Upper lobe of left lung (tissue), 6 donors: ENCODE measurements around the gene CIB4. TPM values are rescaled to one million over a fixed set of nuclear protein-coding genes. Genes with fewer than 3 reads are reported as not detected.

ENCODE experiments used
- ATAC-seq, 2 donors: fragments of 200-7000 bp; cut with Tn5 transposase; one replicate each; pipeline ENCODE4 v1.9.1; 2022; ENCODE audit warnings: mild to moderate bottlenecking in 2 of 2, moderate library complexity in 2 of 2; ENCODE audit not compliant: low FRiP score in 2 of 2
- DNase-seq, 2 donors: peaks; one replicate each; pipeline ENCODE4 v3.0.0-alpha.2; 2019 to 2020
- H3K27ac ChIP-seq, 4 donors: fragments of 200-600 bp; sonication (generic); one replicate each; pipeline ENCODE4 v1.5.1; 2016 to 2019
- H3K27me3 ChIP-seq, 4 donors: fragments of 200-600 bp; sonication (generic); one replicate each; pipeline ENCODE4 v1.5.1; 2017 to 2019
- H3K36me3 ChIP-seq, 4 donors: fragments of 200-600 bp; sonication (generic); one replicate each; pipeline ENCODE4 v1.5.1; 2016 to 2019
- H3K4me1 ChIP-seq, 4 donors: fragments of 200-600 bp; sonication (generic); one replicate each; pipeline ENCODE4 v1.5.1; 2018 to 2019
- H3K4me3 ChIP-seq, 4 donors: fragments of 200-600 bp; sonication (generic); one replicate each; pipeline ENCODE4 v1.5.1; 2017 to 2019; ENCODE audit warnings: mild to moderate bottlenecking in 2 of 4, moderate library complexity in 1 of 4
- H3K9me3 ChIP-seq, 4 donors: fragments of 200-600 bp; sonication (generic); one replicate each; pipeline ENCODE4 v1.5.1; 2018 to 2019
- CTCF ChIP-seq, 6 experiments: fragments of 450-650 bp in 4 of 6; fragments of 200-600 bp in 2 of 6; sonication (generic) in 2 of 6; IDR thresholded peaks; one replicate each; pipeline ENCODE4 v1.5.1; 2016 to 2019; ENCODE audit warnings: antibody characterized with exemption in 6 of 6
- EP300 ChIP-seq, 4 donors: sonication (generic); formaldehyde crosslinking; IDR thresholded peaks; one replicate each; pipeline ENCODE4 v1.5.1; 2017; ENCODE audit warnings: antibody characterized with exemption in 4 of 4, control low read depth in 2 of 4
- POLR2A ChIP-seq, 4 donors: fragments of 450-650 bp; IDR thresholded peaks; one replicate each; pipeline ENCODE4 v1.5.1; 2016 to 2017; ENCODE audit warnings: antibody characterized with exemption in 4 of 4, mild to moderate bottlenecking in 2 of 4
- POLR2AphosphoS5 ChIP-seq, 2 donors: sonication (generic); formaldehyde crosslinking; IDR thresholded peaks; one replicate each; pipeline ENCODE4 v1.5.1; 2017; ENCODE audit warnings: antibody characterized with exemption in 2 of 2
- WGBS, 2 donors: methylation state at CpG; one replicate each; pipeline ENCODE4 v1.1.5; 2017 to 2018; 5-methylcytosine and 5-hydroxymethylcytosine counted together
- total RNA-seq, 6 donors: library from RNA; depleted of rRNA in 4 of 6; stranded (reverse); fragments of >200 nt in 4 of 6; gene quantifications; one replicate each; pipeline versions ENCODE4 v1.1.0 to v1.2.1, GENCODE V29; 2016 to 2021
- donor health status: DM: no; HTN: no; CAD: no; lungs with moderate emphysema.
- donor health status: DM: no; HTN: yes; CAD: no; lungs with severe emphysema.

Gene CIB4
- total RNA-seq, 6 donors from 2014 or later, result not detected

GRCh38 chr2:26584191-26584590 lies 57.0 kb downstream of the CIB4 start:
- DNase-seq, result peak in 1 of 2 donors; percentile 15
- no peak for TF ChIP-seq EP300 (IDR thresholded peaks at IDR 0.05)
- TF ChIP-seq POLR2A (IDR thresholded peaks at IDR 0.05), result no peak
- TF ChIP-seq POLR2AphosphoS5 (IDR thresholded peaks at IDR 0.05), result no peak
- TF ChIP-seq CTCF (IDR thresholded peaks at IDR 0.05), result no peak
- ATAC-seq, result no peak

GRCh38 chr2:26583381-26583911 lies 57.7 kb downstream of the CIB4 start:
- Histone ChIP-seq H3K9me3 (no peaks in the 10 kb centered on the region), H3K4me3 (no peak overlapping the region), H3K27me3 (no peaks in the 10 kb centered on the region), H3K27ac (no peak overlapping the region), H3K4me1 (no peaks in the 10 kb centered on the region), H3K36me3 (no peaks in the 10 kb centered on the region)
- ATAC-seq, result no peak
- 74 to 89% methylated on average over 3 to 8 of the region's 8 CpGs for WGBS, 2 donors
- TF ChIP-seq EP300 (IDR thresholded peaks at IDR 0.05) (no peak), CTCF (IDR thresholded peaks at IDR 0.05) (no peak), POLR2AphosphoS5 (IDR thresholded peaks at IDR 0.05) (no peak), POLR2A (IDR thresholded peaks at IDR 0.05) (no peak)
- peak; percentile 3 to 48 for DNase-seq

More at GRCh38 chr2:26584191-26584590, 57.0 kb downstream of the CIB4 start:
- H3K4me3 ChIP-seq, result no peak overlapping the region
- H3K27ac ChIP-seq, result no peak overlapping the region
- H3K9me3 ChIP-seq, result no peaks in the 10 kb centered on the region
- no peaks in the 10 kb centered on the region for H3K27me3 ChIP-seq
- 68 to 71% methylated on average over 3 to 4 of the region's 4 CpGs for WGBS, 2 donors
- no peaks in the 10 kb centered on the region for H3K4me1 ChIP-seq
- H3K36me3 ChIP-seq, result no peaks in the 10 kb centered on the region

- ATAC-seq (no peak), DNase-seq (peak in 1 of 2 donors; percentile 10)
- Histone ChIP-seq H3K9me3 (no peaks in the 10 kb centered on the region), H3K4me1 (peaks cover 0 to 2% (median 0%) of the 10 kb centered on the region in 4 donors), H3K27me3 (no peaks in the 10 kb centered on the region), H3K27ac (no peak overlapping the region), H3K36me3 (no peaks in the 10 kb centered on the region), H3K4me3 (no peak overlapping the region)
- 87 to 94% methylated on average over 3 to 4 of the region's 5 CpGs for WGBS, 2 donors
- TF ChIP-seq CTCF (IDR thresholded peaks at IDR 0.05) (no peak), POLR2AphosphoS5 (IDR thresholded peaks at IDR 0.05) (no peak), EP300 (IDR thresholded peaks at IDR 0.05) (no peak), POLR2A (IDR thresholded peaks at IDR 0.05) (no peak)
Measured at GRCh38 chr2:26582890-26583289, 58.3 kb downstream of the CIB4 start.

GRCh38 chr2:26581991-26582842 lies 58.9 kb downstream of the CIB4 start:
- Histone ChIP-seq H3K27ac (no peak overlapping the region), H3K4me3 (no peak overlapping the region), H3K4me1 (peaks cover 0 to 6% (median 0%) of the 10 kb centered on the region in 4 donors), H3K36me3 (no peaks in the 10 kb centered on the region), H3K27me3 (no peaks in the 10 kb centered on the region), H3K9me3 (no peaks in the 10 kb centered on the region)
- ATAC-seq (no peak), DNase-seq (peak; percentile 14 to 55)
- no peak for TF ChIP-seq CTCF (IDR thresholded peaks at IDR 0.05)
- TF ChIP-seq POLR2AphosphoS5 (IDR thresholded peaks at IDR 0.05), result no peak
- TF ChIP-seq EP300 (IDR thresholded peaks at IDR 0.05), result no peak
- 68 to 80% methylated on average over 9 to 18 of the region's 18 CpGs for WGBS, 2 donors
